ENCODE results near the gene PPP1R12C. TPM values are rescaled to one million over a fixed set of nuclear protein-coding genes. Genes with fewer than 3 reads are reported as not detected.
"Not testable (repeated sequence)": the region's sequence is repeated elsewhere in the genome, so short reads cannot be mapped to it uniquely, and the experiment has no call there.

PPP1R12C gene
- total RNA-seq, 1 experiment from 2014 or later, result 82.4 TPM

- Histone ChIP-seq H3K27me3 (replicated peaks) (peaks cover 38% of the 10 kb centered on the region), H3K4me3 (no peak within 1 kb of the TSS), H3K4me1 (replicated peaks) (peaks cover 5% of the 10 kb centered on the region), H3K27ac (no peak within 1 kb of the TSS), H3K9me3 (replicated peaks) (no peaks in the 10 kb centered on the region), H3K36me3 (no peaks in the 10 kb centered on the region)
- no peak for DNase-seq (ENCODE audit: low read depth in 1 of 2, low spot score in 2 of 2)
Measured at GRCh38 chr19:55075371-55075998, 42.0 kb downstream of the PPP1R12C start, which contains the start of gene EPS8L1. TSS of gene EPS8L1 (plus strand) at chr19:55075869. CDS start at chr19:55076445, 576 bp downstream.

GRCh38 chr19:55071913-55072312, 45.5 kb downstream of the PPP1R12C start:
- Histone ChIP-seq H3K4me3 (no peak overlapping the region), H3K27me3 (replicated peaks) (peaks cover 41% of the 10 kb centered on the region), H3K9me3 (replicated peaks) (no peaks in the 10 kb centered on the region), H3K27ac (no peak overlapping the region), H3K4me1 (replicated peaks) (no peaks in the 10 kb centered on the region), H3K36me3 (no peaks in the 10 kb centered on the region)
- no peak for DNase-seq (ENCODE audit: low read depth in 1 of 2, low spot score in 2 of 2)

DNA sequence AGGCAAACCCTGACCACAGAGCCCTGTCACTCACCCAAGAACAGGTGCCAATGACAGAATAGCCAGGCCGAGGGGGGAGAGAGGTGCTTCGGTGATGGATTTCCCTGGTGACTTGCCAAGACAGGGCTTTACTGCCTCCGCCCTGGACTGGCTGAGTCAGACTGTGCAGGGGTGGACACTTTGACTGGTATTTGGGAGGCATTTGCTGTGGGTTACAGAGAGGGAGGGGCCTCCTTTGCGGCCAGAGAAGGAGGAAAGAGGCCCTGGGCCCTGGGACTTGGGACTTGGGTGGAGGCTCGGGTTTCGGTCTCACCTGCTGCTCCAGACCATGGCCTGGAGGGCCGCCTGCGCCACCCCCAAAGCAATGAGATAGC, 46.3 kb downstream of the PPP1R12C start:
- DNase-seq (ENCODE audit: low read depth in 1 of 2, low spot score in 2 of 2), result no peak
- no peaks in the 10 kb centered on the region for H3K36me3 ChIP-seq
- H3K27ac ChIP-seq, result no peak overlapping the region
- H3K9me3 ChIP-seq (replicated peaks), result no peaks in the 10 kb centered on the region
- H3K4me3 ChIP-seq, result no peak overlapping the region
- no peaks in the 10 kb centered on the region for H3K4me1 ChIP-seq (replicated peaks)
- H3K27me3 ChIP-seq (replicated peaks), result peaks cover 37% of the 10 kb centered on the region

- Histone ChIP-seq H3K36me3 (no peaks in the 10 kb centered on the region), H3K4me1 (replicated peaks) (no peaks in the 10 kb centered on the region), H3K9me3 (replicated peaks) (no peaks in the 10 kb centered on the region), H3K27me3 (replicated peaks) (peaks cover 40% of the 10 kb centered on the region), H3K27ac (no peak overlapping the region), H3K4me3 (no peak overlapping the region)
- DNase-seq (ENCODE audit: low read depth in 1 of 2, low spot score in 2 of 2), result no peak
Measured at GRCh38 chr19:55070466-55071128, 46.8 kb downstream of the PPP1R12C start.

- no peak for DNase-seq (ENCODE audit: low read depth in 1 of 2, low spot score in 2 of 2)
- no peaks in the 10 kb centered on the region for H3K9me3 ChIP-seq (replicated peaks)
- H3K36me3 ChIP-seq, result no peaks in the 10 kb centered on the region
- H3K27me3 ChIP-seq (replicated peaks), result peaks cover 39% of the 10 kb centered on the region
- no peak overlapping the region for H3K4me3 ChIP-seq
- H3K27ac ChIP-seq, result no peak overlapping the region
- H3K4me1 ChIP-seq (replicated peaks), result no peaks in the 10 kb centered on the region
Measured at GRCh38 chr19:55069865-55070197, 47.6 kb downstream of the PPP1R12C start.

DNA sequence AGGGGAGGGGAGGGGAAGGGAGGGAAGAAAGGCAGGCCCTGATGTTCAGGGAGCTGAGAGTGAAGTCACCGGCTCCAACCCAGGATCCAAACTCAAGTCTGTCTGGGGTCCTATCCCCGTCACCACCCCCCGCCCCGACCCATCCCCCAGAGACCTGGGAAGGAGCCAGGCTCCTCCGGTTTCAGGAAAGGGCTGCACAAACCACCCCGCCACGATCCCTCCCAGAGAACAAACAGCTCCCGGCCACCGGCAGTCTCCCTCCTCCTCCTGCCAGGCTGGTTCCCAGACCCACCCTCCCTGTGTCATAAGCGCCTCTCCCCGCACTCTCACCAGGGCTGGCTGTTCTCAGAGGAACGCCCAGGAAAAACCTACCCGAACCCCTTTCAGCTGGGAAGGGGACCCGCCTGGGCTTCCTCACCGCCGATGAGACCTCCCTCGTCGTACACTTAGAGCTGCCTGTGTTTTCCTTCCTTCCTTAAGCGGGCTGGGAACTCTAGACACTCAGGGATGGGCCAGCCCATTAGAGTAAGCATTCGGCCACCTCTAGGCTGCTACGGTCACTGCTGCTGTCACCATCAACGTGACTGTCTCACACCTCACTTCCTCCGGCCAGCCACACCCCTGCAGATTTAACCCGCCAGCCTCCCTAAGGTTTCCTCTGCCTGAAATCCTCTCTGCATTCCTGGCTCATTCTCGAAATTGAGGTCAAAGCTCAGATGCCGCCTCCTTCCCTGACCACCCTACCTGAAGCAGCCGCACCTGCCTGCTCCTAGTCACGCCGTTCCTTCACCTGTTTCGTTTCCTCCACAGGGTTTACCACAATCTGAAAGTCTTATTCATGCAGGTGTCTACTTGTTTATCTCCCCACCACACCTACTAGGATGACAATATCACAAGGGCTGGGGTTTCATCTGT, 48.2 kb downstream of the PPP1R12C start:
- H3K9me3 ChIP-seq (replicated peaks), result no peaks in the 10 kb centered on the region
- no peak overlapping the region for H3K27ac ChIP-seq
- H3K27me3 ChIP-seq (replicated peaks), result peaks cover 37% of the 10 kb centered on the region
- no peak for DNase-seq (ENCODE audit: low read depth in 1 of 2, low spot score in 2 of 2)
- no peaks in the 10 kb centered on the region for H3K4me1 ChIP-seq (replicated peaks)
- H3K36me3 ChIP-seq, result no peaks in the 10 kb centered on the region
- no peak overlapping the region for H3K4me3 ChIP-seq

- H3K9me3 ChIP-seq (replicated peaks), result no peaks in the 10 kb centered on the region
- no peak for DNase-seq (ENCODE audit: low read depth in 1 of 2, low spot score in 2 of 2)
- H3K27me3 ChIP-seq (replicated peaks), result peaks cover 37% of the 10 kb centered on the region
- 0 out of 2 replicates have a peak, but pooled peaks cover 3% of the 10 kb centered on the region for H3K4me1 ChIP-seq (replicated peaks)
- H3K36me3 ChIP-seq, result no peaks in the 10 kb centered on the region
- H3K4me3 ChIP-seq, result no peak overlapping the region
- H3K27ac ChIP-seq, result no peak overlapping the region
Measured at GRCh38 chr19:55067869-55068268, 49.6 kb downstream of the PPP1R12C start.

DNA sequence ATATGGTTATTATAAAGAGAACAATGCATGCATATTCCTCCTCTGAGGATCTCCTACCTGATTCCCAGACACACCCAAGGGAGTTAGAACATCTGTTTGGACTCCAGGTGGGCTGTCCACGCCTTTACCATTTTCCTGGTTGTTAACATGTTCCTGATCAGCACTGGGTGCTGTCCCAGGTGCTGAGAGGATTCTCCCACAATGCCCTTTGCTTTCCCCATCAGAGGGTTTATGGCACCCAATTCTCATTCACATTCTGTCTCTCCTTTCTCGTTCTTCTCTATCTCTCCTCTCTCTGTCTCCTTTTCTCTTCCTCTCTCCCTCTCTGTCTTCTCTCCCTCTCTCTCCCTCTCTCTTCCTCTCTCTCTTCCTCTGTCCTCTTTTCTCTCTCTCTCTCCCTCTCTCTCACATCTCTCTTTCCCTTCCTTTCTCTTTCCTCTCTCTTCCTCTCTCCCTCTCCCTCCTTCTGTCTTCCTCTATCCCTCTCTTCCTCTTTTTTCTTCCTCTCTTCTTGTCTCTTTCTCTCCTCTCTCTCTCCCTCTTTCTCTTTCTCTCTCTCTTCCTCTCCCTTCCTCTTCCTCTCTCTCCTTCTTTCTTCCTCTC, 51.2 kb downstream of the PPP1R12C start:
- Histone ChIP-seq H3K4me1 (replicated peaks) (peaks cover 10% of the 10 kb centered on the region), H3K9me3 (replicated peaks) (no peaks in the 10 kb centered on the region; the same call in 1 of the 2 replicates), H3K4me3 (no peak overlapping the region), H3K27me3 (replicated peaks) (peaks cover 36% of the 10 kb centered on the region), H3K36me3 (0 out of 2 replicates have a peak, but pooled peaks cover 3% of the 10 kb centered on the region), H3K27ac (no peak overlapping the region)
- DNase-seq (ENCODE audit: low read depth in 1 of 2, low spot score in 2 of 2), result no peak

DNA sequence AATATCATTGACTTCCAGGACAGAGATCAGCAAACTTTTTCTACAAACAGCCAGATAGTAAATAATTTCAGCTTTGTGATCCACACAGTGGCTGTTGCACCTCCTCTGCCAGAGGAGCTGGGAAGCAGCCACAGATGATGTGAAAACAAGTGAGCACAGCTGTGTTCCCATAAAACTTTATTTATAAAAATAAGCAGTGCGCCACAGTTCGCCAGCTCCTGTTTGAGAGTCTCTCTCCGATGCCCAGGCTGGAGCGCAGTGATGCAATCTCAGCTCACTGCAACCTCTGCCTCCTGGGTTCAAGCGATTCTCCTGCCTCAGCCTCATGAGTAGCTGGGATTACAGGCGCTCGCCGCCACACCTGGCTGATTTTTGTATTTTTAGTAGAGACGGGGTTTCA, 51.9 kb downstream of the PPP1R12C start:
- H3K4me3 ChIP-seq; H3K36me3 ChIP-seq; H3K9me3 ChIP-seq (replicated peaks); DNase-seq (ENCODE audit: low read depth in 1 of 2, low spot score in 2 of 2); H3K27ac ChIP-seq: not testable (repeated sequence)
- H3K4me1 ChIP-seq (replicated peaks), result peaks cover 10% of the 10 kb centered on the region
- peaks cover 32% of the 10 kb centered on the region for H3K27me3 ChIP-seq (replicated peaks)

- Histone ChIP-seq H3K9me3 (replicated peaks) (no peaks in the 10 kb centered on the region; the same call in 1 of the 2 replicates), H3K36me3 (0 out of 2 replicates have a peak, but pooled peaks cover 3% of the 10 kb centered on the region), H3K4me3 (peak overlapping the region; percentile 60), H3K27ac (no peak overlapping the region), H3K27me3 (replicated peaks) (peaks cover 21% of the 10 kb centered on the region), H3K4me1 (replicated peaks) (peaks cover 10% of the 10 kb centered on the region)
- DNase-seq (ENCODE audit: low read depth in 1 of 2, low spot score in 2 of 2), result no peak
Measured at GRCh38 chr19:55063492-55063843, 54.0 kb downstream of the PPP1R12C start.

GRCh38 chr19:55062735-55063491, 54.5 kb downstream of the PPP1R12C start, which contains the start of gene RDH13:
TSS of gene RDH13 (minus strand) at chr19:55063148. CDS start at chr19:55063032, 116 bp downstream.
- no peaks in the 10 kb centered on the region; the same call in 1 of the 2 replicates for H3K9me3 ChIP-seq (replicated peaks)
- H3K4me3 ChIP-seq, result peak within 1 kb of the TSS; percentile 60
- peaks cover 10% of the 10 kb centered on the region for H3K4me1 ChIP-seq (replicated peaks)
- no peak within 1 kb of the TSS for H3K27ac ChIP-seq
- peak; percentile 68 to 96 for DNase-seq (ENCODE audit: low read depth in 1 of 2, low spot score in 2 of 2)
- peaks cover 17% of the 10 kb centered on the region for H3K27me3 ChIP-seq (replicated peaks)
- 0 out of 2 replicates have a peak, but pooled peaks cover 3% of the 10 kb centered on the region for H3K36me3 ChIP-seq

DNA sequence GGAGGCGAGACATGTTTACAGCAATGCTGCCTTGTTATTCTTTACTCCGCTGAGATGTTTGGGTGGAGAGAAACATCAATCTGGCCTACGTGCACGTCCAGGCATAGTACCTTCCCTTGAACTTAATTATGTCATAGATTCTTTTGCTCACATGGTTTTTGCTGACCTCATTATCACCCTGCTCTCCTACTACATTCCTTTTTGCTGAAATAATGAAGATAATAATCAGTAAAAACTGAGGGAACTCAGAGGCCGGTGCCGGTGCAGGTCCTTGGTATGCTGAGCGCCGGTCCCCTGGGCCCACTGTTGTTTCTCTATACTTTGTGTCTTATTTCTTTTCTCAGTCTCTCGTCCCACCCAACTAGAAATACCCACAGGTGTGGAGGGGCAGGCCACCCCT, 57.1 kb downstream of the PPP1R12C start:
- not testable (repeated sequence) for H3K4me3 ChIP-seq; H3K9me3 ChIP-seq (replicated peaks); H3K27me3 ChIP-seq (replicated peaks); H3K27ac ChIP-seq; DNase-seq (ENCODE audit: low read depth in 1 of 2, low spot score in 2 of 2)
- peaks cover 20% of the 10 kb centered on the region for H3K36me3 ChIP-seq
- H3K4me1 ChIP-seq (replicated peaks), result peaks cover 10% of the 10 kb centered on the region
